Superior temporal gyrus (tissue), 1 donor: ENCODE data around the gene GRID2IP.

Source experiments
- DNase-seq: peaks from one replicate; pipeline ENCODE4 v3.0.0-alpha.2; 2016; ENCODE audit errors: extremely low spot score

The GRID2IP gene

DNA sequence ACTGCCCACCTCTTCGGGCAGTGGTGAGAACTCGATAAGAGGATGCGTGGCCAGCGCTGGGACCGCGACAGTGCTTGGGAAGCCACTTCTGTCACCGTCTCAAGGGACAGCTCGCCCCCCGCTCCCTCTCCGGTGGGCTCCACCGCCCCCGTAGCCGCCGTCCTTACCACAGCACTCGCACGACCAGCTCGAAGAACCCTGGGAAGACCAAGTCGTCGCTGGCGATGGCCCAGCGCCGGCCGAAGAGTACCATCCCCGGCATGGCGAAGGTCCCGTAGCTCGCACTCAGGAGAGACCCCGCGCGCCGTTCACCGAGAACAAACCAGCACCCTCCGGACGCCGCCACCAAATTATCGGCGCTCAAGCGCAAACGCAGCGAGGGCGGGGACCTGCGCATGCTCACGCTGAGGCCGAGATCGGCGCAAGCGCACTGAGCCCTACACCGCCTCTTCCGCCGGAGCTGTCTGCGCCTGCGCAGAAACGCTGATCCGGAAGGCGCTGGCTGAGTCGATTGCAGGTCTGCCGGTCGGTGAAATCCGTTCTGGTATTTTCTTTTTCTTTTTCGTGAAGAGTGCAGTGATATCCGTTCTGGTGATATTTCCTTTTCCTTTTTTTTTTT lies 103.6 kb downstream of the GRID2IP start, which contains the start of gene DAGLB:
Gene DAGLB, minus strand, starts transcription at position 374 of the 619 bp plus-strand sequence. Its CDS starts 112 bp downstream, at position 262.
- peak; percentile 95 for DNase-seq
